ENCODE measurements around the gene ZZZ3.

Gene ZZZ3

DNA sequence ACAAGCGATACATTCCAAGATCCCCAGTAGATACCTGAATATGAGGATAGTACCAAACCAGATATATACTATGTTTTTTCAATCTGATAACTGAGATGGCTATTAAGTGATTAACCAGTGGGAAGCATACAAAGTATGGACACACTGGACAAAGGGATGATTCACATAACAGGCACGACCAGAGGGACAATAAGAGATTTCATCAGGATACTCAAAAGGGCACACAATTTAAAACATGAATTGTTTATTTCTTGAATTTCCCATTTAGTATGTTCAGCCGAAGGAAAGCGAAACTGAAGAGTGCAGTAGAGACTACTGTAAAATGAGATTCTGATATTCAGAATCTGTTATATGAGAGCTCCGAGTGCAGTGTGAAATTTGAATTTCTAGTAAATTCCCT, 10.6 kb downstream of the ZZZ3 start:
- Histone ChIP-seq H3F3A (ENCODE audit: low read depth) (no peaks in the 10 kb centered on the region), H3K27me3 (ENCODE audit: insufficient read depth, low read length, poor library complexity, severe bottlenecking) (no peaks in the 10 kb centered on the region), H3K36me3 (ENCODE audit: insufficient read depth, low read length) (no peaks in the 10 kb centered on the region), H3K4me3 (ENCODE audit: low read length, poor library complexity, severe bottlenecking) (no peak overlapping the region), H3K4me2 (ENCODE audit: low read depth, low read length, poor library complexity, severe bottlenecking) (no peak overlapping the region), H3K9me3 (ENCODE audit: insufficient read depth, low read depth, low read length) (no peaks in the 10 kb centered on the region), H3K9me2 (replicated peaks; ENCODE audit: low read depth, low read length) (no peaks in the 10 kb centered on the region), H3K9ac (ENCODE audit: low read depth, low read length, poor library complexity, severe bottlenecking) (no peak overlapping the region), H3K4me1 (ENCODE audit: insufficient read depth, low read length, poor library complexity, severe bottlenecking) (peaks cover 9% of the 10 kb centered on the region), H4K20me1 (ENCODE audit: insufficient read depth, low read length, poor library complexity, severe bottlenecking) (peaks cover 82% of the 10 kb centered on the region), H3K79me2 (ENCODE audit: insufficient read depth, low read length) (peaks cover 99% of the 10 kb centered on the region), H2AFZ (ENCODE audit: low read length) (no peak overlapping the region)
- no peak for TF ChIP-seq EZH2phosphoT487 (IDR thresholded peaks at IDR 0.05; ENCODE audit: borderline replicate concordance)
- TF ChIP-seq, protein P1, sequence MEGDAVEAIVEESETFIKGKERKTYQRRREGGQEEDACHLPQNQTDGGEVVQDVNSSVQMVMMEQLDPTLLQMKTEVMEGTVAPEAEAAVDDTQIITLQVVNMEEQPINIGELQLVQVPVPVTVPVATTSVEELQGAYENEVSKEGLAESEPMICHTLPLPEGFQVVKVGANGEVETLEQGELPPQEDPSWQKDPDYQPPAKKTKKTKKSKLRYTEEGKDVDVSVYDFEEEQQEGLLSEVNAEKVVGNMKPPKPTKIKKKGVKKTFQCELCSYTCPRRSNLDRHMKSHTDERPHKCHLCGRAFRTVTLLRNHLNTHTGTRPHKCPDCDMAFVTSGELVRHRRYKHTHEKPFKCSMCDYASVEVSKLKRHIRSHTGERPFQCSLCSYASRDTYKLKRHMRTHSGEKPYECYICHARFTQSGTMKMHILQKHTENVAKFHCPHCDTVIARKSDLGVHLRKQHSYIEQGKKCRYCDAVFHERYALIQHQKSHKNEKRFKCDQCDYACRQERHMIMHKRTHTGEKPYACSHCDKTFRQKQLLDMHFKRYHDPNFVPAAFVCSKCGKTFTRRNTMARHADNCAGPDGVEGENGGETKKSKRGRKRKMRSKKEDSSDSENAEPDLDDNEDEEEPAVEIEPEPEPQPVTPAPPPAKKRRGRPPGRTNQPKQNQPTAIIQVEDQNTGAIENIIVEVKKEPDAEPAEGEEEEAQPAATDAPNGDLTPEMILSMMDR (conservative IDR thresholded peaks at IDR 0.05; ENCODE audit: low read length) = no peak

DNA sequence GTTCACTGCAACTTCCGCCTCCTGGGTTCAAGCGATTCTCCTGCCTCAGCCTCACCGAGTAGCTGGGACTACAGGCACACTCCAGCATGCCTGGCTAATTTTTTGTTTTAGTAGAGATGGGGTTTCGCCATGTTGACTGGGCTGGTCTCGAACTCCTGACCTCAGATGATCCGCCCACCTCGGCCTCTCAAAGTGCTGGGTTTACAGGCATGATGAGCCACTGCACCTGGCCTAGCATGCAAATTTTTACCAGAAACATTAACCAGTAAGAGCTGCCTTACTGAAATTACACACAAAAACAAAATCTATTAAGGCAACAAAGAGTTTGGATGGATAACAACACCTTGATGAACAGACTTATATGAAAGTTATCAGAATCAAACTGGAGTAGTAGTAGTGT, 12.1 kb downstream of the ZZZ3 start:
- TF ChIP-seq EZH2phosphoT487 (IDR thresholded peaks at IDR 0.05; ENCODE audit: borderline replicate concordance) = no peak
- TF ChIP-seq, protein P1 (conservative IDR thresholded peaks at IDR 0.05; ENCODE audit: low read length) = no peak
- H3K4me1 ChIP-seq (ENCODE audit: insufficient read depth, low read length, poor library complexity, severe bottlenecking) = peaks cover 5% of the 10 kb centered on the region
- peaks cover 76% of the 10 kb centered on the region for H4K20me1 ChIP-seq (ENCODE audit: insufficient read depth, low read length, poor library complexity, severe bottlenecking)

DNA sequence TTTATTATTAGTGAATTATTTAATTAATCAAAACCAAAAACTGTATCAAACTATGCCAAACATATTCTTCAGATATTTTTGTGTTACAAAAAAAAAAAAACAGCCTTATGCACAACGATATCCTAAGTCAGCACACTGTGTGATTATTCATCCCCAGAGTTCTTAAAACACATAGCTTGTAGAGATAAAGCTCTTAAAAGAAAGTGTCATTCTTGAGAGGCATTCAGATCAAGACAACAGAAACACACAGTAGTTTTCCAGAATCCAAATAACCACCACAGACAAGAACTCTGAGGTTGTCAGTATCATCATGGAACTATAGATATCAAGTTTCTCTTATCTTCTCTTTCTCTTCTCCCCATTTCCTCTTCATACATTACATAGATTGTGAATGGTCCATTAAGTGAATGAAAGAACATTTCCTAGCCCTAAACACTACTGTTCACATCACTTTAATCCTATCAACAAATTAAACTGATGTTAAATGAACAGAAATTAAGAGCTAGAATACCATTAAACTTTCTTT, 13.5 kb downstream of the ZZZ3 start:
- Histone ChIP-seq H3K4me1 (ENCODE audit: insufficient read depth, low read length, poor library complexity, severe bottlenecking) (peaks cover 5% of the 10 kb centered on the region), H4K20me1 (ENCODE audit: insufficient read depth, low read length, poor library complexity, severe bottlenecking) (peaks cover 78% of the 10 kb centered on the region), H3K9me2 (replicated peaks; ENCODE audit: low read depth, low read length) (no peaks in the 10 kb centered on the region), H3K27me3 (ENCODE audit: insufficient read depth, low read length, poor library complexity, severe bottlenecking) (no peaks in the 10 kb centered on the region), H3K4me2 (ENCODE audit: low read depth, low read length, poor library complexity, severe bottlenecking) (no peak overlapping the region), H3K79me2 (ENCODE audit: insufficient read depth, low read length) (peaks cover 99% of the 10 kb centered on the region), H3F3A (ENCODE audit: low read depth) (no peaks in the 10 kb centered on the region), H3K36me3 (ENCODE audit: insufficient read depth, low read length) (no peaks in the 10 kb centered on the region), H3K9ac (ENCODE audit: low read depth, low read length, poor library complexity, severe bottlenecking) (no peak overlapping the region), H3K9me3 (ENCODE audit: insufficient read depth, low read depth, low read length) (no peaks in the 10 kb centered on the region), H2AFZ (ENCODE audit: low read length) (no peak overlapping the region), H3K4me3 (ENCODE audit: low read length, poor library complexity, severe bottlenecking) (no peak overlapping the region)
- no peak for TF ChIP-seq EZH2phosphoT487 (IDR thresholded peaks at IDR 0.05; ENCODE audit: borderline replicate concordance)
- TF ChIP-seq, protein P1 (conservative IDR thresholded peaks at IDR 0.05; ENCODE audit: low read length) = no peak

More for the DNA sequence above, 12.1 kb downstream of the ZZZ3 start:
- H3K4me3 ChIP-seq (ENCODE audit: low read length, poor library complexity, severe bottlenecking) = no peak overlapping the region
- no peaks in the 10 kb centered on the region for H3K27me3 ChIP-seq (ENCODE audit: insufficient read depth, low read length, poor library complexity, severe bottlenecking)
- no peaks in the 10 kb centered on the region for H3F3A ChIP-seq (ENCODE audit: low read depth)
- H3K9me2 ChIP-seq (replicated peaks; ENCODE audit: low read depth, low read length) = no peaks in the 10 kb centered on the region
- no peak overlapping the region for H2AFZ ChIP-seq (ENCODE audit: low read length)
- H3K36me3 ChIP-seq (ENCODE audit: insufficient read depth, low read length) = no peaks in the 10 kb centered on the region
- no peak overlapping the region for H3K4me2 ChIP-seq (ENCODE audit: low read depth, low read length, poor library complexity, severe bottlenecking)
- H3K9me3 ChIP-seq (ENCODE audit: insufficient read depth, low read depth, low read length) = no peaks in the 10 kb centered on the region
- H3K9ac ChIP-seq (ENCODE audit: low read depth, low read length, poor library complexity, severe bottlenecking) = no peak overlapping the region
- H3K79me2 ChIP-seq (ENCODE audit: insufficient read depth, low read length) = peaks cover 99% of the 10 kb centered on the region
